WTC11 (cell line): ENCODE measurements around the gene POLDIP3. TPM values are rescaled to one million over a fixed set of nuclear protein-coding genes. Genes with fewer than 3 reads are reported as not detected.

Experiments used
- ATAC-seq: fragments of 200-7000 bp; cut with Tn5 transposase; 2 replicates; pipeline ENCODE4 v1.10.0; 2021; ENCODE audit warnings: mild to moderate bottlenecking, moderate library complexity
- CTCF ChIA-PET: fragments of 300-600 bp; sonication (Branson Sonifier 250); formaldehyde crosslinking; loops from one replicate; lab custom pipeline; 2021; ENCODE audit warnings: antibody characterized with exemption; lab: Charles Lee
- POLR2A ChIA-PET: fragments of 350-600 bp; sonication (Branson Sonifier 250); formaldehyde crosslinking; loops from one replicate; lab custom pipeline; 2021; ENCODE audit warnings: antibody characterized with exemption; lab: Charles Lee
- DNase-seq: peaks from one replicate; pipeline ENCODE4 v3.0.0; 2021; ENCODE audit warnings: low spot score
- H3K27ac Mint-ChIP-seq: 2 replicates; pipeline ENCODE4 v1.8.0; 2021; ENCODE audit warnings: mixed read lengths
- H3K27me3 Mint-ChIP-seq: 2 replicates; pipeline ENCODE4 v1.8.0; 2021; ENCODE audit warnings: low read depth, mild to moderate bottlenecking, moderate library complexity, mixed read lengths
- H3K36me3 Mint-ChIP-seq: 2 replicates; pipeline ENCODE4 v1.8.0; 2021; ENCODE audit warnings: mixed read lengths
- H3K4me1 Mint-ChIP-seq: 2 replicates; pipeline ENCODE4 v1.8.0; 2022; ENCODE audit warnings: mixed read lengths
- H3K4me3 Mint-ChIP-seq: 2 replicates; pipeline ENCODE4 v1.8.0; 2021; ENCODE audit warnings: mild to moderate bottlenecking, moderate library complexity, mixed read lengths
- H3K9me3 Mint-ChIP-seq: 2 replicates; pipeline ENCODE4 v1.8.0; 2021; ENCODE audit warnings: mixed read lengths
- CREB1 ChIP-seq: sonication (generic); formaldehyde crosslinking; IDR thresholded peaks from 2 replicates; pipeline ENCODE4 v1.8.0; 2023; ENCODE audit warnings: mild to moderate bottlenecking, missing genetic modification reagents
- CREM ChIP-seq: sonication (generic); formaldehyde crosslinking; IDR thresholded peaks from 2 replicates; pipeline ENCODE4 v1.8.1; 2022; ENCODE audit warnings: mild to moderate bottlenecking, missing genetic modification reagents, moderate library complexity
- ELF4 ChIP-seq: sonication (generic); formaldehyde crosslinking; IDR thresholded peaks from 2 replicates; pipeline ENCODE4 v1.8.1; 2022; ENCODE audit warnings: low read depth, mild to moderate bottlenecking, moderate library complexity, missing genetic modification reagents
- FOXJ3 ChIP-seq: sonication (generic); formaldehyde crosslinking; IDR thresholded peaks from 2 replicates; pipeline ENCODE4 v1.9.0; 2021; ENCODE audit warnings: missing genetic modification reagents, mild to moderate bottlenecking, borderline replicate concordance
- GRHL2 ChIP-seq: fragments of 250-450 bp; sonication (Bioruptor Pico); IDR thresholded peaks from 2 replicates; pipeline ENCODE4 v1.8.0; 2022; ENCODE audit warnings: mild to moderate bottlenecking, moderate library complexity; ENCODE audit not compliant: insufficient replicate concordance, severe bottlenecking
- JAZF1 ChIP-seq: fragments of 250-450 bp; sonication (Bioruptor Pico); IDR thresholded peaks from 2 replicates; pipeline ENCODE4 v1.9.0; 2021; ENCODE audit warnings: moderate library complexity, mild to moderate bottlenecking, inconsistent platforms
- NFATC4 ChIP-seq: fragments of 250-450 bp; sonication (Bioruptor Pico); IDR thresholded peaks from 2 replicates; pipeline ENCODE4 v1.9.0; 2021; ENCODE audit warnings: mild to moderate bottlenecking
- NFYB ChIP-seq: sonication (generic); formaldehyde crosslinking; conservative IDR thresholded peaks from 2 replicates; pipeline ENCODE4 v1.8.0; 2022; ENCODE audit warnings: low read depth, missing genetic modification reagents
- NR2C2 ChIP-seq: sonication (generic); formaldehyde crosslinking; IDR thresholded peaks from 2 replicates; pipeline ENCODE4 v1.8.0; 2022; ENCODE audit warnings: mild to moderate bottlenecking, missing genetic modification reagents
- RELA ChIP-seq: sonication (generic); formaldehyde crosslinking; IDR thresholded peaks from 2 replicates; pipeline ENCODE4 v1.8.1; 2022; ENCODE audit warnings: missing genetic modification reagents, mild to moderate bottlenecking, borderline replicate concordance
- SMAD3 ChIP-seq: sonication (generic); formaldehyde crosslinking; IDR thresholded peaks from 2 replicates; pipeline ENCODE4 v1.8.0; 2022; ENCODE audit warnings: missing genetic modification reagents, mild to moderate bottlenecking, borderline replicate concordance
- SOX15 ChIP-seq: fragments of 250-450 bp; sonication (Bioruptor Pico); IDR thresholded peaks from 2 replicates; pipeline ENCODE4 v1.9.0; 2021; ENCODE audit warnings: mild to moderate bottlenecking
- TEAD1 ChIP-seq: sonication (generic); formaldehyde crosslinking; IDR thresholded peaks from 2 replicates; pipeline ENCODE4 v1.8.0; 2022; ENCODE audit warnings: mild to moderate bottlenecking, missing genetic modification reagents
- TEAD4 ChIP-seq: sonication (generic); formaldehyde crosslinking; IDR thresholded peaks from 2 replicates; pipeline ENCODE4 v1.8.0; 2022; ENCODE audit warnings: mild to moderate bottlenecking, missing genetic modification reagents
- ZNF121 ChIP-seq: sonication (generic); formaldehyde crosslinking; IDR thresholded peaks from 2 replicates; pipeline ENCODE4 v1.8.0; 2023; ENCODE audit warnings: missing genetic modification reagents
- ZNF423 ChIP-seq: fragments of 250-450 bp; sonication (Bioruptor Pico); IDR thresholded peaks from 2 replicates; pipeline ENCODE4 v2.1.2; 2022; ENCODE audit warnings: mild to moderate bottlenecking, moderate library complexity
- total RNA-seq: library from RNA; stranded (reverse); gene quantifications from 3 replicates; pipeline ENCODE4 v1.2.3, GENCODE V29; 2021
- TF ChIP-seq, protein P1 (sequence below): sonication (generic); formaldehyde crosslinking; IDR thresholded peaks from 2 replicates; pipeline ENCODE4 v1.8.0; 2022; ENCODE audit warnings: mild to moderate bottlenecking, missing genetic modification reagents
- TF ChIP-seq, protein P2 (sequence below): sonication (generic); formaldehyde crosslinking; IDR thresholded peaks from 2 replicates; pipeline ENCODE4 v1.8.0; 2023; ENCODE audit warnings: missing genetic modification reagents
- TF ChIP-seq, protein P3 (sequence below): sonication (generic); formaldehyde crosslinking; IDR thresholded peaks from 2 replicates; pipeline ENCODE4 v1.8.0; 2022; ENCODE audit warnings: mild to moderate bottlenecking, missing genetic modification reagents
- TF ChIP-seq, protein P4 (sequence below): sonication (generic); formaldehyde crosslinking; conservative IDR thresholded peaks from 2 replicates; pipeline ENCODE4 v1.8.1; 2023; ENCODE audit warnings: mild to moderate bottlenecking, low read depth, missing genetic modification reagents, moderate library complexity
- TF ChIP-seq, protein P5 (sequence below): sonication (generic); formaldehyde crosslinking; IDR thresholded peaks from 2 replicates; pipeline ENCODE4 v1.8.1; 2022; ENCODE audit warnings: low read depth, mild to moderate bottlenecking, moderate library complexity, missing genetic modification reagents, borderline replicate concordance
- TF ChIP-seq, protein P6 (sequence below): fragments of 250-450 bp; sonication (Bioruptor Pico); conservative IDR thresholded peaks from 2 replicates; pipeline ENCODE4 v1.9.0; 2021; ENCODE audit warnings: mild to moderate bottlenecking

POLDIP3 gene
- total RNA-seq, 1 experiment from 2014 or later, result 73.2 TPM

DNA sequence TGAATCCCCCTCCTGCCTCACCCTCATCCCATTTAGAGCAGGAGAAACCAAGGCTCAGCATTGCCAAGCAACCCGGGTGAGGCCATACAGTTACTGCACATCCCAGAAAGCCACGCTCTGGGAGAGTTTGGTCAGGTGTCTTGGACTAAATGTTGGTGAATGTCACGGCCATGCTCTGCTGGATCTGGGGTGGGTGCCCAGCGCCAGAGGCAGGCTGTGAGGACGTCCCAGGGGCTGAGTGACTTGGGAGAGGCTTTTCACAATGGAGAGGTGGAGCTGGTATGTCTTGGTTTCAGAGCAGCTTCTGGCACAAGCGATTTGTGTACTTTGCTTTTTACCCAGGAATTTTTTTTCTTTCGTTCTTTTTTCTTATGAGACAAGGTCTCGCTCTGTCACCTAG lies 54.3 kb downstream of the POLDIP3 start:
- no peak for ATAC-seq
- H3K9me3 Mint-ChIP-seq, result no peaks in the 10 kb centered on the region
- no peak overlapping the region for H3K4me3 Mint-ChIP-seq
- H3K36me3 Mint-ChIP-seq, result no peaks in the 10 kb centered on the region
- peaks cover 8% of the 10 kb centered on the region for H3K4me1 Mint-ChIP-seq
- TF ChIP-seq, protein P1, sequence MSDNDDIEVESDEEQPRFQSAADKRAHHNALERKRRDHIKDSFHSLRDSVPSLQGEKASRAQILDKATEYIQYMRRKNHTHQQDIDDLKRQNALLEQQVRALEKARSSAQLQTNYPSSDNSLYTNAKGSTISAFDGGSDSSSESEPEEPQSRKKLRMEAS (CRISPR knock-in tag), result no peak
- TF ChIP-seq FOXJ3 (no peak), CREM (CRISPR knock-in tag) (no peak), SMAD3 (CRISPR knock-in tag) (no peak), TEAD1 (CRISPR knock-in tag) (no peak), NFYB (CRISPR knock-in tag) (no peak), ZNF423 (CRISPR knock-in tag) (no peak), TEAD4 (no peak), CREB1 (CRISPR knock-in tag) (no peak), ELF4 (CRISPR knock-in tag) (no peak), GRHL2 (CRISPR knock-in tag) (no peak)
- TF ChIP-seq, protein P2, sequence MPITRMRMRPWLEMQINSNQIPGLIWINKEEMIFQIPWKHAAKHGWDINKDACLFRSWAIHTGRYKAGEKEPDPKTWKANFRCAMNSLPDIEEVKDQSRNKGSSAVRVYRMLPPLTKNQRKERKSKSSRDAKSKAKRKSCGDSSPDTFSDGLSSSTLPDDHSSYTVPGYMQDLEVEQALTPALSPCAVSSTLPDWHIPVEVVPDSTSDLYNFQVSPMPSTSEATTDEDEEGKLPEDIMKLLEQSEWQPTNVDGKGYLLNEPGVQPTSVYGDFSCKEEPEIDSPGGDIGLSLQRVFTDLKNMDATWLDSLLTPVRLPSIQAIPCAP (CRISPR knock-in tag), result no peak
- TF ChIP-seq, protein P3, sequence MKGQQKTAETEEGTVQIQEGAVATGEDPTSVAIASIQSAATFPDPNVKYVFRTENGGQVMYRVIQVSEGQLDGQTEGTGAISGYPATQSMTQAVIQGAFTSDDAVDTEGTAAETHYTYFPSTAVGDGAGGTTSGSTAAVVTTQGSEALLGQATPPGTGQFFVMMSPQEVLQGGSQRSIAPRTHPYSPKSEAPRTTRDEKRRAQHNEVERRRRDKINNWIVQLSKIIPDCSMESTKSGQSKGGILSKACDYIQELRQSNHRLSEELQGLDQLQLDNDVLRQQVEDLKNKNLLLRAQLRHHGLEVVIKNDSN (CRISPR knock-in tag), result no peak
- H3K27ac Mint-ChIP-seq, result no peak overlapping the region
- H3K27me3 Mint-ChIP-seq, result peaks cover 42% of the 10 kb centered on the region
- CTCF ChIA-PET, result interaction anchor here (0.6 to 2.8 kb wide), 7 partner anchors 10 to 386 kb away, joined by 3 to 15 read pairs (median 4); no protein-coding TSS in a partner anchor
- POLR2A ChIA-PET, result interaction anchor here (1.2 kb wide), 1 partner anchor 9 kb away, joined by 6 read pairs; no protein-coding TSS in a partner anchor
- no peak for DNase-seq

DNA sequence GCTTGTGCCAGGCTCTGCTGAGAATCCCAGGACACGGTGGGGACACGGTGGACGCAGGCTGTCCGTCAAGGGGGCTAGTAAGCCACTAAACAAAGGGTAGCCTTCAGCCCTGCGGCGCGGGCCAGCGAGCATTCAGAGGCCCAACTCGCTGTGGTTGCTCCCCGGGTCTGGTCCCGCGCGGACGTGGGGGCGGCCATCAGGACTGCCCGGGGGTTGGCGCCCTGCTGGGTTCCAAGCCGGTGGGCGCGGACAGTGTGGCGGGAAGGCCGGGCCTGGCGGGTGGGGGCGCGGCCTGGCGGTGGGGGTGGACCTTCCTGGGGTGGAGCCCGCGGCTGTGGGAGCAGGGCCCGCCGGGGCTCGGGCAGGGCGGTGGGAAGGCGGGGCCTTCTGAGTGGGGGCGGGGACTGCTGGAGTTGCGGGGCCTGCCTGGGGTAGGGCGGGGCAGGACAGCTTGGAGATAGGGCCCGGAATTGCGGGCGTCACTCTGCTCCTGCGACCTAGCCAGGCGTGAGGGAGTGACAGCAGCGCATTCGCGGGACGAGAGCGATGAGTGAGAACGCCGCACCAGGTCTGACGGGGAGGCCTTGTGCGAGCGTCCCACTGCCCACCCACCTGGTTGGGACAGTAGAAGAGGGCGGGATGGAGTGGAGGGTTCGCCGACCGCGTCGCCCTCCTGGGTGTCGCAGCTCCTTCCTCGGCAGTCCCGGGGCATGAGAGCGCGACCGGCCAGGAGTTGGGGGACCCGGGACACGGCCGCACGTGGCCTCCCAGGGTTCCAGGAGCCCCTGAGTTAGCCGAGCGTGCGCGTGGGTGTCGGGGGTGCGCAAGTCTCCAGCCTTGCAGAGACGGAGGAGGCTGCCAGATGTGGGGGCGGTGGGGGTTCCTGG lies 61.0 kb downstream of the POLDIP3 start, which contains the start of gene SERHL2:
Gene SERHL2 (plus strand): TSS at position 482 of the 887 bp plus-strand sequence. CDS start 65 bp downstream, at position 547.
- CTCF ChIA-PET, result interaction anchor here (0.6 to 1.9 kb wide), 7 partner anchors 12 to 110 kb away, joined by 3 to 11 read pairs (median 5); no protein-coding TSS in a partner anchor
- Mint-ChIP-seq H3K4me3 (peak within 1 kb of the TSS; percentile 85), H3K27ac (no peak within 1 kb of the TSS), H3K27me3 (peaks cover 52% of the 10 kb centered on the region), H3K4me1 (peaks cover 20% of the 10 kb centered on the region), H3K36me3 (peaks cover 9% of the 10 kb centered on the region), H3K9me3 (peaks cover 13% of the 10 kb centered on the region)
- POLR2A ChIA-PET, result interaction anchor here (0.6 kb wide), 1 partner anchor 248 kb away, joined by 3 read pairs; no protein-coding TSS in a partner anchor
- DNase-seq (peak; percentile 97), ATAC-seq (peak; percentile 97)
- TF ChIP-seq NFATC4 (CRISPR knock-in tag), result no peak
- TF ChIP-seq, protein P4, sequence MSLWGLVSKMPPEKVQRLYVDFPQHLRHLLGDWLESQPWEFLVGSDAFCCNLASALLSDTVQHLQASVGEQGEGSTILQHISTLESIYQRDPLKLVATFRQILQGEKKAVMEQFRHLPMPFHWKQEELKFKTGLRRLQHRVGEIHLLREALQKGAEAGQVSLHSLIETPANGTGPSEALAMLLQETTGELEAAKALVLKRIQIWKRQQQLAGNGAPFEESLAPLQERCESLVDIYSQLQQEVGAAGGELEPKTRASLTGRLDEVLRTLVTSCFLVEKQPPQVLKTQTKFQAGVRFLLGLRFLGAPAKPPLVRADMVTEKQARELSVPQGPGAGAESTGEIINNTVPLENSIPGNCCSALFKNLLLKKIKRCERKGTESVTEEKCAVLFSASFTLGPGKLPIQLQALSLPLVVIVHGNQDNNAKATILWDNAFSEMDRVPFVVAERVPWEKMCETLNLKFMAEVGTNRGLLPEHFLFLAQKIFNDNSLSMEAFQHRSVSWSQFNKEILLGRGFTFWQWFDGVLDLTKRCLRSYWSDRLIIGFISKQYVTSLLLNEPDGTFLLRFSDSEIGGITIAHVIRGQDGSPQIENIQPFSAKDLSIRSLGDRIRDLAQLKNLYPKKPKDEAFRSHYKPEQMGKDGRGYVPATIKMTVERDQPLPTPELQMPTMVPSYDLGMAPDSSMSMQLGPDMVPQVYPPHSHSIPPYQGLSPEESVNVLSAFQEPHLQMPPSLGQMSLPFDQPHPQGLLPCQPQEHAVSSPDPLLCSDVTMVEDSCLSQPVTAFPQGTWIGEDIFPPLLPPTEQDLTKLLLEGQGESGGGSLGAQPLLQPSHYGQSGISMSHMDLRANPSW (CRISPR knock-in tag), result 0 out of 2 replicates have a peak, but pooled peaks have one; percentile 6
- TF ChIP-seq NR2C2 (CRISPR knock-in tag), result no peak
- peak; percentile 94 for TF ChIP-seq ZNF121 (CRISPR knock-in tag)
- no peak for TF ChIP-seq JAZF1 (CRISPR knock-in tag)
- no peak for TF ChIP-seq SMAD3 (CRISPR knock-in tag)
- TF ChIP-seq, protein P5, sequence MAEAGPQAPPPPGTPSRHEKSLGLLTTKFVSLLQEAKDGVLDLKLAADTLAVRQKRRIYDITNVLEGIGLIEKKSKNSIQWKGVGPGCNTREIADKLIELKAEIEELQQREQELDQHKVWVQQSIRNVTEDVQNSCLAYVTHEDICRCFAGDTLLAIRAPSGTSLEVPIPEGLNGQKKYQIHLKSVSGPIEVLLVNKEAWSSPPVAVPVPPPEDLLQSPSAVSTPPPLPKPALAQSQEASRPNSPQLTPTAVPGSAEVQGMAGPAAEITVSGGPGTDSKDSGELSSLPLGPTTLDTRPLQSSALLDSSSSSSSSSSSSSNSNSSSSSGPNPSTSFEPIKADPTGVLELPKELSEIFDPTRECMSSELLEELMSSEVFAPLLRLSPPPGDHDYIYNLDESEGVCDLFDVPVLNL (CRISPR knock-in tag), result peak; percentile 85
- no peak for TF ChIP-seq RELA (CRISPR knock-in tag)
- TF ChIP-seq, protein P3 (CRISPR knock-in tag), result peak; percentile 23; the same call in 1 of the 2 replicates
- TF ChIP-seq, protein P1 (CRISPR knock-in tag), result peak; percentile 44; the same call in 1 of the 2 replicates
- no peak for TF ChIP-seq SOX15
- TF ChIP-seq, protein P6, sequence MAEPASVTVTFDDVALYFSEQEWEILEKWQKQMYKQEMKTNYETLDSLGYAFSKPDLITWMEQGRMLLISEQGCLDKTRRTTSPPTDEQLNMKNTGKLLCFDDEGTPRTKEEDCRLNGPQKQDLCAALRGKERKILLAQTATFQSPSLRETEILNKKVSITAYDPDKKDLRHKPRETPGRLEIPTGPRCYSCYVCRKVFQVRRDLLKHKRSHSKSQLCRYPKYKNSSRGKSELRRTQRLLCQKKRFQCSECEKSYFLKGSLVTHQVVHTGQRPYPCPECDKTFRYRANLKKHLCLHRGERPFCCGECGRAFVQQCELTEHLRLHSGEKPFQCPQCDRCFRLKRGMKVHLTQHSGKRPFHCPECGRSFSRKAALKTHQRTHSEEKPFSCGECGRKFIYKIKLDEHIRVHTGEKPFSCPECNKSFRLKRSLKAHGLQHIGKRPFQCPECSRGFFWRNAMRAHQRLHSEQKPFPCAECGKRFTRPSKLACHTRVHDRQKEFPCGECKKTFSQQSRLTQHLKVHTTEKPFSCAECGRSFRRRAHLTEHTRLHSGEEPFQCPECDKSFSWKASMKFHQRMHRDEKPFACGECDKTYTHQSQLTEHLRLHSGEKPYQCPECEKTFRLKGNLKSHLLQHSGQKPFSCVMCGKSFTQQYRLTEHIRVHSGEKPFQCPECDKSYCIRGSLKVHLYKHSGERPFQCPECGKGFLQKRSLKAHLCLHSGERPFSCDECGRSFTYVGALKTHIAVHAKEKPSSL (CRISPR knock-in tag), result no peak
